ENCODE results near the gene TENM4.

TENM4 gene

DNA sequence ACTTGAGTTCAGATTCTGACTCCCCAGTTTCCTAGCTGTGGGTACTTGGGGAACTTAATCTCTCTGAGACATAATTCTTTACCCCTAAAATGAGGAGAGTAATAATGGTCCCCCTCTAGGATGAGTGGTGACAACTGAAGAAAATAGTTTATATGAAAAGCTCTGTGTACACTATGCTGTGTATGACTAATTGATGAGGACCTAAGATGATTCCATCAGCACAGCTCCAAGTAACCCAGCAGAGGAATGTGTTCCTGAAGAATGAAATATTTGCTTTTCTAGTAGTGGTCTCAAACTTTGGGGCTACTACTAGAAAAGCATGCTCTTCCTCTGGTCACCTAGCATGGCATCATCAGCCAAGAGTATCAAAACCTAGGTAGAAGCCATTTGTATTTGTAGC, 648.9 kb downstream of the TENM4 start:
- no peak for DNase-seq

DNA sequence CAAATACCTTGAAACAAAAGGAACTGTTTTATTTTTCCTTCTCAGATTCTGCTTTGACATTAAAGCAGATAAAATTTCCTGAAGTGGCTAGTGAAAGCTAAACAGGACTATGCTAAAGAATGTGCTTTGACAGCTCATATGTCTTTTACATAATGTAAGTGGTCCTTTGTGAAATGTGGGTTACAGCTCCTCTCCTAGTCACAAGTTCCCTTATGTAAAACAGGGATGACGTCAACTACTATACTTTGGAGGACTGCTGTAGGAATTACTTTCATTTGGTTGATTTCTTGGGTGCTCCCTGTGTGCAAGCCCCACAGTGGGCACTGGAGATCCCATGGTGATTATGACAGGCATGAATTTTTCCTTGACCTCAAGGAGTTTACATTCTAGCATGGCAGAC, 649.6 kb downstream of the TENM4 start:
- DNase-seq = no peak

DNA sequence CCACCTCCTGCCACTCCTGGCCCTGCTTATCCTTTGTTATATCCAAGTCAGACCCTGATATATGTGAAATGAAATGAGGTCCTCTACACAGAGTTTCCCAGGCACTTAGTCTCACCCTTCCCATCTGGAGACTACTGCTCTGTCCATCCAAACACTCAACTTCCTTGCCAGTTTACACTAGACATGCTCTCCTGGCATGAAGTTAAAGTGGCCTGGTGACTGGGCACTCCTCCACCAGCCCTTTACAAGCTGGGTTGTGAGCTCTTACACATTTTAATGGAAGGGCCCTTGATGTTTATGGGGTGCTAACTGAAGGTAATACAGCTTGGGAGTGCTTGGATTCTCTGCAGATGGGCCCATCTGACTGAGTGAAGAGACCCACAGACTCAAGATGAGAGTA, 650.0 kb downstream of the TENM4 start:
- DNase-seq = no peak

DNA sequence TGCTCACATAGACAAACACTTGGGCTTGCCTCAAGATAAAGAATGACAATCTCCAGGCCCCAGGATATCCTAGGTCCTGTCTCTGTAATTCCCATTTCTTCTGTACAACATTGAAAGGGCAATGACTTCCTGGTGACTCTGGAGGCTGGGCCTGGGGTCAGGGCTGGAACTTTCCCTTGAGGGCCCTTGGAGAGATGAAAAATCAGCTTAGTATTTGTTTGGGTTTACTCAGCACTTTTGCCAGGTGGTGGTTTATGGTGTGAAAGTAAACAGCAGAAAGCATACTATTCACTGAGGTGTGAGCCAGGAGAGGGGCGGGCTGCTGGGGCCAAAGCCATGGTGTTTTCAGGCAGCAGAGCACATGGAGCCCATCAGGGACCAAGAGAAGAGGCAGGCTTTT, 651.5 kb downstream of the TENM4 start:
- no peak for DNase-seq

DNA sequence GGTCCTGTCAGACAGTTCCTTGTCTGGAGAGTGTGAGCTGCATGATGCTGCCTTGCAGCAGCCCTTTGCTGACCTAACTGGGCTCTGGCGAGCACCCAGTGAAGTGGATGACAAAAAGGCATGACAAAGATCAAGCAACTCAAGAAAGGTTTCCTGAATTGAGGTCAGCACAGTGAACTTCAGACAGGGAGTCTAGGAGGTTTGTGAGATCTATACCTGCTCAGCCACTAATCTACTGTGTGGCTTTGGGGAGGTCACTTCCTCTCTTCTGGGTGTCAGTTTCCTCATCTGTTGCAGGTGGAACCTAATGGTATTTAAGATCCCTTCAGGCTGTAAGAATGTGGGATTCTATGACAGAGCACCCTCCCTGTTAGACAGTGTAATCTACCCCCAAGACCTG, 652.3 kb downstream of the TENM4 start:
- DNase-seq = no peak

DNA sequence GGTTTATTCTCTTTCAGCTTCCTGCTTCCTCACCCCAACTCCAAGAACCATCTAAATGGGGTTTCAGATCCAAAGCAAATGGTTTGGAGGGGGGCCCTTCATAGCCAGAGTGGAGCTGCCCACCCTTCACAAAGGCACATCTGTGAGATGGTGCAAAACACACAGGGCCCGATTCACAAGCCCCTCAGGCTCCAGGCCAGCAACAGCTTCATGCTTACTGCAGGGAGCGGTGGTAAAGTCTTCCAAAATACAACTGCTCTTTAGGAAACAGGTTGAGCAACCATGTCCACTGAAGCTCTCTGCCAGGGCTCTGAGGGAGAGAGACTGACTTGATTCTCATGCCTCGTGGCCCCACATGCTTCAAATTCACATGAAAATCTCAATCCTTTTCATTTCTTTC, 653.1 kb downstream of the TENM4 start:
- no peak for DNase-seq

DNA sequence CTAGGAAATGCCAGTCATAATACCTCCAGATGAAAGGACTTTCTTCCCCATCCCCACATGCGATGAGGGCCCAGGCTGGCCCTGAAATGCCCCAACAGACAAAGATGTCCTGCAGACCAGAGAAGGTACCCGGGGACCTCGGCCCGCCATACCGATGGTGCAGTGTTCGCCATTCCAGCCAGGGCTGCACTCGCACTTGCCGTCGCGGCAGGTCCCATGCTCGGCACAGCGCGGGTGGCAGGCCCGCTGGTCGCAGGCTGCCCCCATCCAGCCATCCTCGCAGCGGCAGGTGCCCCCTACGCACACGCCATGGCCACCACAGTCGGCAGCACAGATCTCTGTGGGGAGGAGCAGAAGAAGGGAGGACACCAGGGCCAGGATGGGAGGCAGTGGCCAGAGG, 654.1 kb downstream of the TENM4 start:
- no peak for DNase-seq

DNA sequence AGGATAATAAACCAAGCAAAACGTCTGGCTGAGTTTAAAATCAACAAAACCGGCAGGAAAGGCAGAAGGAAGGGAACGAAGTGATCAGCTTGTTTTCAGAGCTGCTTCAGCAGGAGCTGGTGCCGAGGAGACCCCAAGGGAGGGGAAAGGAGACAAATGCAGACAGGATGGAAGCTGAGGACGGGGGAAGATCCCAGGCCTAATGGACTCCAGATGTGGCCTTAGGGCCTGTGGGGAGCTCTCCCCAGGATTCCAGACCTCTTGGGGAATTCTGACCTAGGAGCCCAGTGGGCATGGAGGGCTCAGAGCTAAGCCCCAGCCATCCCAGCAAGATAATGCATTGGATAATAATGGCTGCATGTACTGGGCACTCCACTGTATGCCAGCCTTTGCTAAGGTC, 654.7 kb downstream of the TENM4 start:
- DNase-seq = no peak

DNA sequence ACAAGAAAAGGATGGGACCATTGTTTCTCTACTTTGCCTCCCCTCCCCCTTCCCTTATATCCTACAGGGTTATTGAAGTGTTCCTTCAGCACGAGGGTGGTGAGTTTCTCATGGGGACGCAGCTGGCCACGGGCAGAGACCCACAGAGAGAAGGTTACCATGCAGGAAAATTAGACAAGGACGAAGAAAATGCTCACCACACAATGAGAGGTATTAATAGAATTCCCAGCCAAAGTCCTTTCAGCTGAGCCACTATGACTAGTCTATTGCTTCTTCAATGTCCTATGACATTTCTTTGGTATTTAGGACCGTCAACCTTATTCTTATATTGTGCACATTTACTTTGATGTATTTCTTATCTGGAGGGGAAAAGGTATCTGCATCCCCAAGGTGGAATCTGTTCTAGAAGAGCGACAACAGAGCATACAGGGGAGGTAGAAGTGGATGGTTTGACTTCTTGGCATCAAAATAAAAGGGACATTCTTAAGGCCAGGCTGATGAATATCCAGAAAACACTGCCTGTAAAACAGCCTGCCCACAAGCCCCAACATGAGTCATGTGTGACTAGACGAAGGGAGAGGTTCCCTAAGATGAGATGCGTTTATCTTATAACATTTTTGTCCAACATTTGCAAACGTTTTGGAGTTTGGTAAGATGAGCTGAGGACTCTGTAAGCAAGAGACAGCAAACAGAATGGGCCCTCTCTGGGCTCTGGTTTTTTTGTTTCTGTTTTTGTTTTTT, 656.3 kb downstream of the TENM4 start:
- DNase-seq = no peak

DNA sequence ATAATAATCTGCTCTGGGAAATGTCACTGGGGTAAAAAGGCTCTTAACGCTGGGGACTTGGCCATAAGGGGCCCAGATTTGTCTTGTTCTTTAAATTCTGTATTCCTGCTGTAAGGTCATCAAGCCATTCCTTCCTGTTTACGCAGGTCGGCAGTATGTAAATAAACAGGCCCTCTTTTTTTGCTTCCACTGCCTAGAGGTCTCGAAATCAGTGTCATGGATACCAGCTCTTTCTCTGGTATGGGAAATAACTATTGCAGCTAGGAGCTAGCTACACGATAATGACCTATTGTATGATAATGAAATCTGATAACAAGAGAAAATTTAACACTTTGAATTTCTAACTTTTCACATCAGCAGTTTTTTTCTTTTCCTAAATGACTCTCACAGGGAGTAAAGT, 657.0 kb downstream of the TENM4 start:
- no peak for DNase-seq

DNA sequence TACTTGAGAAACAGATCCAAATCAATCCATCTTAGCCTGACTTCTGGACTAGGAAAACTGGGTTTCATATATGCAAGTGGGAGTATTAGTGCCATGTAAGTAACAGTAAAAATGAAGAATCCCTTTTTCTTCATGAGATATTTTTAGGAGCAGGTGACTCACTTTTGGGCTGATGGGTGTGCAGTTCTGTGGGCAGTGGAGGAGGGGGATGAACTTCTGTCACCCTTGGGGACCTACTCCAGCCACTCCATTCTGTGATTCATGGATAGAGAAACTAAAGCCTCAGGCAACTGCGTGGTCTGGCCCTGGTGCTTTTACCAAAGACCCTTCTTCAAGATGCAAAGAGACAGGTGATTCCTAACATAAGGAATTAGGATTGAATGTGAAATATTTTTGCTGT, 657.5 kb downstream of the TENM4 start:
- DNase-seq = no peak

DNA sequence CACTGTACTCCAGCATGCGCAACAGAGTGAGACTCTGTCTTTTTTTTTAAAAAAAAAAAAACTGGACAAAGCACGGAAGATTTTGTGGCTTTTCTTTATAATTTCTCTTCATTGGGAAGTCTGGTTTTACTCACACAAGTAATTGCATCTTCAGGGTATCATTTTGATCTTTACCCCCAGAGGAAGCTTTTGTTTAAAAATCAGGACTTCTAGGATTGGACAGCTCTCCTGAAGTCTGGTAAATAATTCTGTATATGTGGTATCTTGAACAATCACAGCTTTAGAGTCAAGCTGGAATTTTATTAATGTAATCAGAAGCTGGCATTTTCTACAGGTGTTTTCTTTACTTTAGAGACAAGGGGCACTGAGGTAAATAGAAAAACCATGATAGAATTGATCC, 658.1 kb downstream of the TENM4 start:
- no peak for DNase-seq

DNA sequence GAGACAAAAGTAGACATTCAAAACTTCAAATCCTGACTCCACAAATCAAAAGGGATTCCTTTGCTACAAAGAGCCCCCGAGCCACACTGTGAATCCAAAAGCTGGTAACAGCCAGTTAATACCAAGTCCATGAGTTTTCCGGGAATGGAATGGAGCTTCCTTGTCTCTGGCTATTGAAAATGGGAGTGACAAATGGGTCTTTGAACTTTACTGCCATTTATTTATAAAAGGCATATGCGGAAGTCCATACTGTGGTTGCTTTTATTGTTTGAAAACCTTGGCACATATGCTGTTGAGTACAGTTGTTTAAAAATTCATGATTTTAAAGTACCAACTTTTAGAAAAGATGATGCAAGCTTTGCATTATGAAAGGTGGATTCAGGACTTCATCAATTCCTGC, 659.9 kb downstream of the TENM4 start:
- DNase-seq = no peak

DNA sequence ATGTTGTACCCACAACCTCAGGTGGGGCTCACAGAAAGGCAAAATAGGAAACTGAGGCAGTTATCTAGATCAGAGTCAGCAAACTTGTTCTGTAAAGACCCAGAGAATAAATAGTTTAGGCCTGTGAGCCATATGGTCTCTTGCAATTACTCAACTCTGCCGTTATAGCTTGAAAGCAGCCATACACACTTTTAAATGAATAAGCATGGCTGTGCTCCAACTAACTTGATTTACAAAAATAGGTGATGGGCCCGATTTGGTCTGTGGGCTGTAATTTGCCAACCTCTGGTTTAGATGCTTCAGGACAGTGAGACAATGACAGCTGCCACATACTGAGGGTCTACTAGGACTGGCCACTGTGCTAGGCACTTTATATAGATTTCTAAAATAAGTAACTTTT, 667.3 kb downstream of the TENM4 start:
- no peak for DNase-seq

DNA sequence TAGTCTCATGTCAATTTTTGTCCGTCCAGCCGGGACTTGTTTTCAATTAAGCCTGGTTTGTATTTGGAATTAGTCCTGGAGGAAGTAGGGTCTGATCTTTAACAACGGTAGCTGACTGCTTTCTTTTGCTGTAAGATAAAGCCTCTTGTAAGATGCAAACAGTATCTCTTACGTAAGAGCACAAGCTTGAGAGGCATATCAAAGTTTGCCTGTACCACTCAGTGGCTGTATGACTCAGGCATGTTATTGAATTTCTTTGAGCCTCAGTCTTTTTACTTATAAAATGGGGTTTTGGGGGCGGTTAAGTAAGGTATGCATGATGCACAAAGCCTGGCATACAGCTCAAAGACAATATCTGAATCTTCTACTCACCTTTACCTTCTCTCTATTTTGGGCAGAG, 667.8 kb downstream of the TENM4 start:
- DNase-seq = no peak

DNA sequence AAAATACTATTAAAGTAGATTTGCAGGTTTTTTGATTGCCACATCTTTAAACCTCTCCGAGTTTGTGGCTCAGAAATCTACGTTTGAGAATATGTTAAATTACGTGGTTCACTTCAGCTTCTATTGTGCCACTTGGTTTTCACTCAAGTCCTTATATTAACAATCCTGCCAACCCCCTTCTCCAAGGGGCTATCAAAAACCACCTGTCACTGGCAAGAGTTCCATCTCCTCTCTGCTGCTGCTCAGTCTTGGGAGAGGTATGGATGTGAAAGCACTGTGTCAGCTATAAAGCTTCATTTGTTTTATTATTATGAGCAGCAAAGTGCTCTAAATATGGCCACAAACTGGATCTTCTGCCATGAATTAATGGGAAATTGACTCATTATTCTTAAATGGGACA, 668.6 kb downstream of the TENM4 start:
- DNase-seq = no peak

DNA sequence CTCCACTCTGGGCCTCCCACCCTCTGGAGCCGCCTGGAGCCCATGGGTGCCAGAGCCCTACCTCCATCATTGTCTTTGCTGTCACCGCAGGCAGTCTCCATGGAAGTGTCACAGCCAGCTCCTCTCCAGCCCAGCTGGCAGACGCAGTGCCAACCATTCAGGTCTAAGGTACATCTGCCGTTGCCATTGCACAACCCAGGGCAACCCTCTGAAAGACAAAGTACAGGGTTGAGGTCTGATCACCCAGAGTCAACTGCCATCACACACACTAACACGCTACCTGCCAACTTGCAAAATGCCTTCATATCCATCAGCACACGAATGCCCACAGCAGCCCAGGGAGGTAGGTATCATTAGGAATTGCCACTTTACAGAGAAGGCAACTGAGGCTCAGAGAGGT, 669.9 kb downstream of the TENM4 start:
- DNase-seq = no peak

DNA sequence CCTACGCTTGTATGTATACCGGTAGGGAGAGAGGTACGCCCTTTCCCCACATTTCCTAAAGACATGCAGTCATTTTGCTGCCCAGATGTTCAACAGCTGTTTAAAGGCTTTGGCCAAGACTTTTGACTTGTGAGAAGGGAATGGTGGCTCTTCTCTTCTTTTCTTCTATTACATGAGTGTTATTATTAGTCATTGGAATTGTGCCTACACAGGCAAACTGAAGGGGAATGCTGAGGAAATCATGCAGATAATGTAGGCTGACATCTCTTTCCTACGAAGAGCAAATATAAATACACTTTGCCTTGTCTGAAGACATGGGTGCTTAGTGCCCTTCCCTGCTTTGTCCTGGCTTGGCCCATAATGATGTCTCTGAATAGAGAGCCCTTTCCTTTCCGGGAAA, 671.9 kb downstream of the TENM4 start:
- no peak for DNase-seq

DNA sequence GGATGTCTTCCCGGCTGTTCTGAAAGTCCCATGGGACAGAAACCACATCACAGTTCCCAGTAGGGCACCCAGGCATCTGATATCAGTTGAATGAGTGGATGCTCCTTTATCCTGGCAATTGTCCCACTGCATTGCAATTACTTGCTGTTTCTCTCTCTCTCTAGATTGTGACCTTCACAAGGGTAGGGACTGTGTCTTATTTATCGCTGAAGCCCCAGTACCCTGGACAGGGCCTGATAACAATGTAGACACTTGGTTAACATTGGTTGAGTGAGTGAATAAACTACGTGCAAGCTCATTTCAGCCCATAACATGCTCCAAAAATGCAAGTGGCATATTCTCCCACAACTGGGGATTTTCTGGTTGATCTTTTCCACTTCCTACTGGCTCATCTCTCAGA, 672.5 kb downstream of the TENM4 start:
- DNase-seq = no peak

DNA sequence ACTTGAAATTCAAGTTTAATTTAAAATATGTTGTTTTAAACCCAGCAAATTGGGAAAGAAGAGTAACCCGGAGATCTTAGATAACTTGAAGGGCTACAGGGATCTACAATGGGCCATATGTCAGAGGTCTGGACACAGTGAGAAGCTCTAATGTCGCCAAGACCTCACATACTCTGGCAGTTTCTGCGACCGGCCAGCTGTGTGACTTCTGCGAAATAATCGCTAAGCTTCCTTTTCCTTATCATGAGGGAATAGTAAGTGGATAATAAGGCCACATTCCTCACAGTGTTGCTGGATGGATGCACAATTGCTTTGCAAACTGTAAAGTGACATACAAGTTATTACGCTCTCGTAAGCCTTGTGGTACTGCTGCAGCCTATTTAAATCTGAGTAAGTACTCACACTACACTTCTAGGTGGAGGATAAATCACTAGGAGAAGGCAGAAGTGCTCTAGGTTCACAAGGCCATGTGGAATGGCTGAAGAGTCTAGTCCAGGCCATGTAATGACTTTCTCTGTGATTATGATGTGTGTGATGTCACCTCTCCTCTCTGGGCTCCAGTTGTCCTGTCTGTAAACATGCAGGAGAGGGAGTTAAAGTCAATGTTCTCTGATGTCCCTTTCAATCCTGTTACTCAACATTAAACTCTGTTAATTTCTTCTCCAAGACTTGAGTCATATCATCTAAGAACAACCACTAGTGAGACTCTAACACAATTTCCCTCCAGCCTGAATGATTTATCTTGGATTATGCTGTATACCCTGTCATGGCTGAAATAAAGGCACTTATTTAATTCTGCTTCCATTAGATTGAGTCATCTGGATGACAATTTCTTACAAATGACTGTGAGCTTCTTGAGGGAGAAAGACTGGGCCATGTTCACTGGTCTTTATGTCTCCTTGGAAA, 673.5 kb downstream of the TENM4 start:
- no peak for DNase-seq

DNA sequence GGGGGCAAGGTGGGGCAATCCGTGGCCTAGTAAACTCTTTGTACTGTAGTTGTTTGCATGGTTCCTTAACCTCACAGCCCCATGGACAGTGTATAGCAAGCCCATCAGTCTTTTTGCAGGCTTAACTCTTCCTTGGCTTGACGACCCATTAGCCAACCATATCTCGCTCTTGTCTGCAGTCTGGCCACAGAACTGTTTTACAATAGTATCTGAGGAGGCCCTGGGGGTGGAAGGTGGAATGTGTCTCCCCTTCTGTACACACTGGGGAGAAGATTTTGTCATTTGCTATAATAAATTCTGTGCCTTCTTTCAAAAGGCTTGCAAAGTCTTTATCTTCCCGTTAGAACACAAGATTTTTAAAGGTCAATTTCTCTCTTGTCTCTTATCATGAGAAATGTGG, 675.9 kb downstream of the TENM4 start:
- no peak for DNase-seq

DNA sequence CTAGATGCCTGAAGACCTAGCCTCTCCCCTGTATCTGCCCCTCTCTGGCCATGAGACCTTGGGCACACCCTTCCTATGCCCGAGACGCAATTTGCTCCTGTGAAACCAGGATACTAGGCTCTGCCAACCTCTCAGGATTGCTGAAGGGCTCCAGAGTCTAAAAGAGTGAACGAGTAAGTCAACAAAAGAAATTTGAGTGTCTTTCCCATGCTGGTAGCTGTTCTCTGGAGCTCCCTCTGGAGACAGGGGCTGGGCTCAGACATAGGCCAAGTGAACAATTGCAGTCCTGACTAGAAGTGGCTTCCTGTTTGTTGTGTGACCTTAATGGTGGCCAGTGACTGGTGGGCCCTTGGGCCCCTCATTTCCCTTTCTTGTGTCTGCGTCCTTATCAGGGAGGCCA, 677.2 kb downstream of the TENM4 start:
- no peak for DNase-seq

DNA sequence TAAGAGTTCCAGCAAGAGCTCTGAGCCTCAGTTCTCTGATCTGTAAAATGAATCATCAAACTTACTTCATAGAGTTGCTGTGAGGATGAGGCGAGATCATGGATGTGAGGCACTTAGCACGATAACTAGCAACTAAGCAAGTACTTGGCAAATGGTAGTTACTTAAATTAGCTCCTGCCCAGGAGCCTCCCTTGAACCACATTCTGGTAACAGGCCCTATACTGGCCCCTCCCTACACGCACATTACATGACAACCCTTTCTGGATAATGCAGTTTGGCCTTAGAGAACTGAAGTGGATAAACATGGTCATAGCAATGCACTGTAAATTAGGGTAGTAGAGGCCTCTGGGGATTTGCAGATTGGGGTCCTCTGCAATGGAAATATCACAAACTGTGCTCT, 678.7 kb downstream of the TENM4 start:
- no peak for DNase-seq

DNA sequence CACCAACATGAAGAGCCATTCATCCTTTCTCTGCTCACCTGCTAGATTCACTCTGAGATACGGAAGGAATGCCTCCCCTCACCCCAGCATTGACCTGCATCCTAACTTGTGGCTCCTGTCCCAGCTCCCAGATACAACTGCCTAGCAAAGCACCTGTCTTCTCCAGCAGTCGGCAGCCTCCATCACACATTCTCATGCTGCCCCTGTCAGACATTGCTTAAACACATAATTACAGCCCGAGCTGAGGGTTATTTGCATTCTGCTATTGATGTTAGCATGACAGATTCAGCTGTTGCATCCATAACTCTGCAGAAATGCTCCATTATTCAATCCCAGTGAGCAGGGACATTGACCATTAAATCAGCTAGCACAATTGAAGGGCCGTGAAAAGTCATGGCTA, 681.8 kb downstream of the TENM4 start:
- no peak for DNase-seq

DNA sequence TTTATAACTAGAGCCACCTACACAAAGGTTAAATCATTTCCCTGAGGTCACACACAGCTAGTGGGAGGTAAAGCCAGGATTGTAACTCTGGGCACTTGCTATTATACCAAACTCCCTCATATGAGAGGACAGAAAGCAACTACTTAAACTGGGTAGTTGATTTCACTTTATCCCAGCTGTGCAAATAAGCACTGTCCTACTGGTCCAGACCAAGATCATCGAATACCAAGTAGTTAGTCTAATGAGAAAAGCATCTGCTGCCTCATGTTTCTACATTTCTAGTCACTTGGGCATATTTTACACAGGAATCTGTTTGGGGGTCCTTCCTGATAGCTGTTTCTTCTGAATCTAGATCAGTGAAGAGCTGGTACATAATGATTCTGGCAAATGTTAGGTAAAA, 687.5 kb downstream of the TENM4 start:
- DNase-seq = no peak
